GM12878 (cell line): ENCODE measurements around the gene NYAP1. TPM values are rescaled to one million over a fixed set of nuclear protein-coding genes. Genes with fewer than 3 reads are reported as not detected.

Experiments
- ATAC-seq: fragments of 200-7000 bp; cut with Tn5 transposase; 3 replicates; pipeline ENCODE4 v1.9.1; 2020; ENCODE audit warnings: mild to moderate bottlenecking, moderate library complexity
- BruUV-seq: library from RNA; stranded (reverse); fragments of 400-500 nt; replicated peaks from 2 replicates; lab custom pipeline; 2021; lab: Mats Ljungman, UMichigan
- CTCF ChIA-PET: fragments of 300-600 bp; sonication (Branson Sonifier 250); formaldehyde crosslinking; extraction: SDS; loops from one replicate; lab custom pipeline; 2021; ENCODE audit warnings: inconsistent platforms; lab: Yijun Ruan, JAX
- POLR2A ChIA-PET: fragments of 350-600 bp; formaldehyde crosslinking; extraction: SDS; loops from one replicate; lab custom pipeline; 2021; ENCODE audit warnings: inconsistent platforms; lab: Charles Lee
- RAD21 ChIA-PET: fragments of 300-600 bp; sonication (Branson Sonifier 250); formaldehyde crosslinking; loops from one replicate; lab custom pipeline; 2023; ENCODE audit warnings: antibody characterized with exemption; ENCODE audit not compliant: unreplicated experiment; lab: Charles Lee
- SMC1A ChIA-PET: fragments of 300-600 bp; sonication (Branson Sonifier 250); formaldehyde crosslinking; loops from one replicate; lab custom pipeline; 2023; ENCODE audit not compliant: unreplicated experiment, uncharacterized antibody; lab: Charles Lee
- DNase-seq: peaks from one replicate; pipeline ENCODE4 v3.0.0-alpha.2; 2011; ENCODE audit warnings: low read depth, low spot score
- FAIRE-seq: peaks from 3 replicates; lab custom pipeline; 2011; peaks lifted over from hg19 to GRCh38; lab: Jason Lieb, UNC
- H2AFZ ChIP-seq: 2 replicates; pipeline ENCODE4 v1.6.0; 2011; ENCODE audit warnings: low read depth, low read length, control low read depth; ENCODE audit not compliant: control insufficient read depth
- H3K27ac ChIP-seq: 2 replicates; pipeline ENCODE4 v1.5.1; 2011; ENCODE audit warnings: control low read depth; ENCODE audit not compliant: control insufficient read depth, insufficient read depth
- H3K27me3 ChIP-seq, 2 experiments: replicated peaks in 1 of 2; 2 replicates each; pipeline versions ENCODE4 v1.6.0 to v1.6.1; 2011; ENCODE audit warnings: low read length in 1 of 2; ENCODE audit not compliant: control insufficient read depth in 2 of 2, insufficient read depth in 2 of 2
- H3K36me3 ChIP-seq, 2 experiments: 2 replicates each; pipeline ENCODE4 v1.5.1; 2011; ENCODE audit warnings: low read length in 1 of 2; ENCODE audit not compliant: control insufficient read depth in 2 of 2, insufficient read depth in 2 of 2
- H3K4me1 ChIP-seq: 2 replicates; pipeline ENCODE4 v1.6.1; 2011; ENCODE audit warnings: mild to moderate bottlenecking, low read length, moderate library complexity, mixed read lengths; ENCODE audit not compliant: control insufficient read depth, insufficient read depth
- H3K4me2 ChIP-seq: 2 replicates; pipeline ENCODE4 v1.6.0; 2011; ENCODE audit warnings: control low read depth; ENCODE audit not compliant: control insufficient read depth, insufficient read depth
- H3K4me3 ChIP-seq: fragments of 200-600 bp; sonication (generic); 2 replicates; pipeline ENCODE4 v1.5.1; 2016
- H3K79me2 ChIP-seq: 2 replicates; pipeline ENCODE4 v1.6.0; 2011; ENCODE audit warnings: low read length; ENCODE audit not compliant: control insufficient read depth, insufficient read depth
- H3K9ac ChIP-seq: 2 replicates; pipeline ENCODE4 v1.8.0; 2011; ENCODE audit warnings: low read length, control low read depth, mixed read lengths; ENCODE audit not compliant: control insufficient read depth, insufficient read depth
- H3K9me3 ChIP-seq: replicated peaks from 3 replicates; pipeline ENCODE4 v1.5.1; 2011; ENCODE audit warnings: mild to moderate bottlenecking, low read length; ENCODE audit not compliant: control insufficient read depth, insufficient read depth
- H4K20me1 ChIP-seq: 2 replicates; pipeline ENCODE4 v1.6.0; 2011; ENCODE audit not compliant: control insufficient read depth, insufficient read depth
- CHD4 ChIP-seq: fragments of 200-600 bp; sonication (generic); IDR thresholded peaks from 2 replicates; pipeline ENCODE4 v1.6.1; 2016; ENCODE audit warnings: mild to moderate bottlenecking
- SMARCA5 ChIP-seq: fragments of 450-650 bp; IDR thresholded peaks from 2 replicates; pipeline ENCODE4 v1.6.1; 2017; ENCODE audit warnings: mild to moderate bottlenecking
- SREBF1 ChIP-seq: IDR thresholded peaks from 2 replicates; pipeline ENCODE4 v1.6.1; 2012; ENCODE audit warnings: mild to moderate bottlenecking, low read length
- ZNF592 ChIP-seq: fragments of 450-650 bp; IDR thresholded peaks from 2 replicates; pipeline ENCODE4 v1.6.1; 2017; ENCODE audit warnings: mild to moderate bottlenecking, moderate library complexity
- WGBS: methylation state at CpG from one replicate; pipeline ENCODE4 v1.1.6; 2016; ENCODE audit warnings: low lambda C conversion rate; ENCODE audit not compliant: insufficient replicate concordance, insufficient coverage; ENCODE audit errors: missing lambda C conversion rate; 5-methylcytosine and 5-hydroxymethylcytosine counted together
- in situ Hi-C: fragments of 300-500 bp; cut with MboI; formaldehyde crosslinking; loops from 9 replicates; pipeline ENCODE4 v1.14.3; 2018; ENCODE audit warnings: mixed read lengths
- intact Hi-C: fragments of 100-400 bp; cut with micrococcal nuclease; formaldehyde crosslinking; loops from one replicate; pipeline ENCODE4 v1.14.2; 2022; ENCODE audit not compliant: unreplicated experiment
- polyA plus RNA-seq, 11 experiments: library from polyadenylated mRNA; depleted of rRNA in 4 of 11; unstranded in 6 of 11; stranded (reverse) in 5 of 11; fragments of >200 nt; fragmentation: Nextera tagmentation in 4 of 11; fragmentation: Illumina TruSeq in 1 of 11; extraction: Ambion mirVana in 4 of 11; extraction: Trizol in 1 of 11; gene quantifications; 1 replicate in 1 of 11; 2 replicates in 10 of 11; pipeline versions ENCODE4 v1.2.1 to v1.2.3, GENCODE V29; 2011 to 2016; ENCODE audit warnings: inconsistent platforms in 2 of 11, missing spikeins in 2 of 11, low read depth in 1 of 11
- total RNA-seq, 4 experiments: library from RNA; depleted of rRNA in 3 of 4; stranded (reverse); fragments of >200 nt in 3 of 4; fragmentation: Illumina TruSeq in 1 of 4; extraction: Trizol in 1 of 4; gene quantifications; 2 replicates each; pipeline versions ENCODE4 v1.2.1 to v1.2.3, GENCODE V29; 2013 to 2021

The NYAP1 gene
- total and polyA plus RNA-seq, 10 of the 15 experiments (the other 5 are each of a cell fraction or from before 2014, with no cell fraction given), result 0.04 to 0.28 (median 0.11) TPM; not detected in 6

- TF ChIP-seq CHD4, result no peak
- TF ChIP-seq ZNF592, result no peak
These were observed 2.3 kb upstream of the NYAP1 start (continued) for GRCh38 chr7:100481466-100481865.

GRCh38 chr7:100482728-100483089 is 1.0 kb upstream of the NYAP1 start:
- peak overlapping the region; percentile 87 for H2AFZ ChIP-seq
- CTCF ChIA-PET, result interaction anchor here (0.7 to 5.6 kb wide), 25 partner anchors 8 to 350 kb away, joined by 3 to 49 read pairs (median 4); no protein-coding TSS in a partner anchor
- RAD21 ChIA-PET, result interaction anchor here (0.5 to 1.6 kb wide), 6 partner anchors 12 to 108 kb away, joined by 3 to 13 read pairs (median 4); no protein-coding TSS in a partner anchor
- no peaks in the 10 kb centered on the region for H4K20me1 ChIP-seq
- H3K9me3 ChIP-seq, result no peaks in the 10 kb centered on the region
- peak overlapping the region; percentile 98 for H3K4me2 ChIP-seq
- H3K36me3 ChIP-seq, result no peaks in the 10 kb centered on the region
- SMC1A ChIA-PET, result interaction anchor here (0.9 to 1.6 kb wide), 5 partner anchors 13 to 77 kb away, joined by 3 to 6 read pairs (median 3); no protein-coding TSS in a partner anchor
- WGBS, result 37% methylated on average over 14 of the region's 14 CpGs
- in situ Hi-C loops, result no loop called here
- H3K27me3 ChIP-seq, result no peaks in the 10 kb centered on the region
- POLR2A ChIA-PET, result interaction anchor here (0.7 kb wide), 1 partner anchor 275 kb away, joined by 5 read pairs; no protein-coding TSS in a partner anchor
- peaks cover 11% of the 10 kb centered on the region for H3K4me1 ChIP-seq
- H3K79me2 ChIP-seq, result peaks cover 17% of the 10 kb centered on the region
- intact Hi-C loops, result no loop called here
- no peak for ATAC-seq
- FAIRE-seq, result no peak
- H3K9ac ChIP-seq, result no peak overlapping the region; the same call in 1 of the 2 replicates
- H3K4me3 ChIP-seq, result peak overlapping the region; percentile 67; the same call in 1 of the 2 replicates
- DNase-seq, result no peak
- TF ChIP-seq SREBF1, result no peak
- 0 out of 2 replicates have a peak, but pooled peaks have one; percentile 10 for TF ChIP-seq SMARCA5
- no peak overlapping the region for H3K27ac ChIP-seq
- BruUV-seq, result no TSS peak
